Astrocyte of the spinal cord (primary cell): ENCODE measurements around the gene EPB41L5.
"Not testable (repeated sequence)": the region's sequence is repeated elsewhere in the genome, so short reads cannot be mapped to it uniquely, and the experiment has no call there.

Experiments
- DNase-seq: peaks from one replicate; pipeline ENCODE4 v3.0.0; 2011; ENCODE audit warnings: low read depth, low spot score
- H3K4me3 ChIP-seq: 2 replicates; pipeline ENCODE4 v1.5.1; 2011; ENCODE audit warnings: low read depth, mild to moderate bottlenecking, low read length, moderate library complexity
- CTCF ChIP-seq: IDR thresholded peaks from 2 replicates; pipeline ENCODE4 v1.5.1; 2012; ENCODE audit warnings: low read depth, mild to moderate bottlenecking, low read length, inconsistent platforms
- in situ Hi-C: cut with HindIII; loops from 2 replicates; pipeline ENCODE4 v1.10.0; 2017; ENCODE audit warnings: low sequenced_read_pairs

EPB41L5 gene

GRCh38 chr2:120059483-120059882, 46.6 kb downstream of the EPB41L5 start:
- in situ Hi-C loops = no loop called here
- no peak for DNase-seq
- no peak for TF ChIP-seq CTCF

GRCh38 chr2:120060088-120060623, 47.3 kb downstream of the EPB41L5 start:
- DNase-seq = no peak
- TF ChIP-seq CTCF = no peak
- in situ Hi-C loops = no loop called here
- no peak overlapping the region for H3K4me3 ChIP-seq

More at GRCh38 chr2:120059483-120059882, 46.6 kb downstream of the EPB41L5 start:
- no peak overlapping the region for H3K4me3 ChIP-seq

GRCh38 chr2:120064664-120065063, 51.8 kb downstream of the EPB41L5 start:
- no peak overlapping the region for H3K4me3 ChIP-seq
- in situ Hi-C loops = no loop called here
- no peak for TF ChIP-seq CTCF
- DNase-seq = peak; percentile 5

GRCh38 chr2:120066800-120067547, 54.1 kb downstream of the EPB41L5 start:
- H3K4me3 ChIP-seq = no peak overlapping the region
- TF ChIP-seq CTCF = no peak
- in situ Hi-C loops = no loop called here
- peak; percentile 35 for DNase-seq

- H3K4me3 ChIP-seq, DNase-seq, in situ Hi-C loops: not testable (repeated sequence)
Observed at GRCh38 chr2:120068040-120068658, 55.3 kb downstream of the EPB41L5 start.

- no peak for TF ChIP-seq CTCF
- DNase-seq = no peak
- H3K4me3 ChIP-seq = no peak overlapping the region
- in situ Hi-C loops = no loop called here
Observed at GRCh38 chr2:120075545-120075944, 62.7 kb downstream of the EPB41L5 start.

GRCh38 chr2:120077896-120078295, 65.0 kb downstream of the EPB41L5 start:
- no peak for DNase-seq
- H3K4me3 ChIP-seq = no peak overlapping the region
- in situ Hi-C loops = no loop called here
- TF ChIP-seq CTCF = no peak
